Panc1 (cell line): ENCODE results near the gene CDKAL1. TPM values are rescaled to one million over a fixed set of nuclear protein-coding genes. Genes with fewer than 3 reads are reported as not detected.

Experiments used
- ATAC-seq: fragments of 200-7000 bp; cut with Tn5 transposase; 2 replicates; pipeline ENCODE4 v1.9.1; 2020; ENCODE audit warnings: mild to moderate bottlenecking, moderate library complexity
- BruUV-seq: library from RNA; stranded (reverse); fragments of 400-500 nt; replicated peaks from 2 replicates; lab custom pipeline; 2021; lab: Mats Ljungman, UMichigan
- CTCF ChIA-PET: fragments of 300-600 bp; sonication (Branson Sonifier 250); formaldehyde crosslinking; loops from one replicate; lab custom pipeline; 2022; ENCODE audit warnings: antibody characterized with exemption; lab: Charles Lee
- POLR2A ChIA-PET: fragments of 300-600 bp; sonication (Branson Sonifier 250); formaldehyde crosslinking; loops from one replicate; lab custom pipeline; 2022; ENCODE audit warnings: antibody characterized with exemption; lab: Charles Lee
- DNase-seq: peaks from one replicate; pipeline ENCODE4 v3.0.0-alpha.2; 2010; ENCODE audit warnings: low read depth, low spot score
- H3K27ac ChIP-seq: 2 replicates; pipeline ENCODE4 v1.5.1; 2011; ENCODE audit warnings: mild to moderate bottlenecking, low read length, inconsistent platforms
- H3K27me3 ChIP-seq: fragments of 200-500 bp; sonication (Bioruptor generic); 2 replicates; pipeline ENCODE4 v1.6.0; 2014; ENCODE audit warnings: low read length, inconsistent platforms; ENCODE audit not compliant: control insufficient read depth, insufficient read depth
- H3K36me3 ChIP-seq: fragments of 200-500 bp; sonication (Bioruptor generic); 2 replicates; pipeline ENCODE4 v1.5.1; 2014; ENCODE audit warnings: inconsistent platforms, mild to moderate bottlenecking, low read length, moderate library complexity; ENCODE audit not compliant: control insufficient read depth, insufficient read depth
- H3K4me1 ChIP-seq: 2 replicates; pipeline ENCODE4 v1.5.1; 2011; ENCODE audit warnings: inconsistent platforms, mild to moderate bottlenecking, low read length, moderate library complexity; ENCODE audit not compliant: control insufficient read depth, insufficient read depth
- H3K4me3 ChIP-seq, 2 experiments: 2 replicates each; pipeline ENCODE4 v1.5.1; 2011 to 2012; ENCODE audit warnings: low read depth in 2 of 2, low read length in 2 of 2, mild to moderate bottlenecking in 2 of 2, inconsistent platforms in 1 of 2, moderate library complexity in 1 of 2
- H3K9me3 ChIP-seq: fragments of 200-500 bp; sonication (Bioruptor generic); 2 replicates; pipeline ENCODE4 v1.5.1; 2014; ENCODE audit warnings: low read depth, mild to moderate bottlenecking, inconsistent platforms, low read length, moderate library complexity; ENCODE audit not compliant: control insufficient read depth, insufficient read depth
- CTCF ChIP-seq: fragments of 450-650 bp; IDR thresholded peaks from 2 replicates; pipeline ENCODE4 v1.5.1; 2017; ENCODE audit warnings: mild to moderate bottlenecking
- POLR2AphosphoS5 ChIP-seq: IDR thresholded peaks from 2 replicates; pipeline ENCODE4 v1.6.1; 2012; ENCODE audit warnings: mild to moderate bottlenecking, low read depth, low read length, moderate library complexity
- REST ChIP-seq, 2 experiments: IDR thresholded peaks; 2 replicates each; pipeline ENCODE4 v1.6.1; 2011 to 2012; ENCODE audit warnings: low read depth in 2 of 2, control low read depth in 1 of 2, low read length in 1 of 2, mild to moderate bottlenecking in 1 of 2, moderate library complexity in 1 of 2; ENCODE audit not compliant: insufficient read depth in 1 of 2
- SIN3A ChIP-seq: IDR thresholded peaks from 2 replicates; pipeline ENCODE4 v1.6.1; 2012; ENCODE audit warnings: low read depth, mild to moderate bottlenecking, low read length, moderate library complexity, borderline replicate concordance; ENCODE audit not compliant: insufficient read depth
- TCF7L2 ChIP-seq: IDR thresholded peaks from 2 replicates; pipeline ENCODE4 v1.6.1; 2011; ENCODE audit warnings: mild to moderate bottlenecking, low read depth, low read length, inconsistent platforms
- in situ Hi-C: cut with HindIII; loops from 2 replicates; pipeline ENCODE4 v1.10.0; 2016; ENCODE audit warnings: low sequenced_read_pairs, low pct_unique_long_range_greater_than_20kb
- intact Hi-C: fragments of 100-400 bp; cut with micrococcal nuclease; formaldehyde crosslinking; loops from one replicate; pipeline ENCODE4 v1.10.0; 2022; ENCODE audit not compliant: unreplicated experiment
- total RNA-seq: library from RNA; stranded (reverse); gene quantifications from one replicate; pipeline ENCODE4 v1.2.1, GENCODE V29; 2021; ENCODE audit not compliant: unreplicated experiment

Gene CDKAL1
- total RNA-seq, 1 experiment from 2014 or later, result 14.5 TPM

GRCh38 chr6:20581070-20581469 is 46.8 kb downstream of the CDKAL1 start:
- CTCF ChIA-PET, result no interaction called here
- in situ Hi-C loops (no loop called here), intact Hi-C loops (no loop called here)
- no peak for DNase-seq
- ATAC-seq, result no peak
- no TSS peak for BruUV-seq
- no peaks in the 10 kb centered on the region for H3K9me3 ChIP-seq
- H3K27me3 ChIP-seq, result no peaks in the 10 kb centered on the region
- H3K4me1 ChIP-seq, result no peaks in the 10 kb centered on the region
- no peak overlapping the region for H3K27ac ChIP-seq
- no peak overlapping the region for H3K4me3 ChIP-seq
- TF ChIP-seq SIN3A (no peak), CTCF (no peak)
- POLR2A ChIA-PET, result no interaction called here
- H3K36me3 ChIP-seq, result no peaks in the 10 kb centered on the region

GRCh38 chr6:20582586-20583443 is 48.6 kb downstream of the CDKAL1 start:
- in situ Hi-C loops, result no loop called here
- TF ChIP-seq REST (IDR thresholded peaks at IDR 0.05; ENCODE audit: insufficient read depth in 1 of 2, low read depth in 2 of 2, low read length in 1 of 2) (no peak), POLR2AphosphoS5 (no peak), SIN3A (no peak)
- DNase-seq (no peak), ATAC-seq (no peak)
- H3K27ac ChIP-seq, result no peak overlapping the region
- no peaks in the 10 kb centered on the region for H3K9me3 ChIP-seq
- no TSS peak for BruUV-seq
- H3K4me3 ChIP-seq, result no peak overlapping the region
- CTCF ChIA-PET, result interaction anchor here (0.6 kb wide), 1 partner anchor 19 kb away, joined by 3 read pairs; no protein-coding TSS in a partner anchor
- no peaks in the 10 kb centered on the region for H3K36me3 ChIP-seq
- no peaks in the 10 kb centered on the region for H3K4me1 ChIP-seq
- intact Hi-C loops, result no loop called here
- no peaks in the 10 kb centered on the region for H3K27me3 ChIP-seq
- POLR2A ChIA-PET, result no interaction called here

DNA sequence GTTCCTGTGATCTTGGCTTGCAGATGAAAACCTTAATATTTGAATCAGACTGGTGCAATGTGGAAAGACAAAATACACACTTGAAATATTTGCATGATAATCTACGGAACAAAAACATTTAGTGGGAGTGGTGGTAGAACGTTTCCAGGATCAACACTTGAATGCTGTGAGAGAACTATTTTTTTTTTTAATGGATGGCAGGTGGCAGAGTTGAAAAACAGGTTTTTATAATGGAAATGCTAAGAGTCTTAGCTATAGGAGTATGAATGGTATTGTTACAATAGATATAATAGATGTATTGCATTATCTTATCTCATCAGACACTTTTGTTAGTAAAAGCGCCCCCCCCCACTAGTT is 49.2 kb downstream of the CDKAL1 start:
- no peak for DNase-seq
- H3K27me3 ChIP-seq, result no peaks in the 10 kb centered on the region
- H3K9me3 ChIP-seq, result no peaks in the 10 kb centered on the region
- in situ Hi-C loops, result no loop called here
- no peak overlapping the region for H3K4me3 ChIP-seq
- ChIA-PET POLR2A (no interaction called here), CTCF (no interaction called here)
- ATAC-seq, result no peak
- BruUV-seq, result no TSS peak
- intact Hi-C loops, result no loop called here
- H3K36me3 ChIP-seq, result no peaks in the 10 kb centered on the region
- H3K27ac ChIP-seq, result no peak overlapping the region
- TF ChIP-seq REST (IDR thresholded peaks at IDR 0.05; ENCODE audit: insufficient read depth in 1 of 2, low read depth in 2 of 2, low read length in 1 of 2), result no peak
- no peak for TF ChIP-seq TCF7L2
- TF ChIP-seq POLR2AphosphoS5, result no peak
- no peak for TF ChIP-seq SIN3A
- H3K4me1 ChIP-seq, result no peaks in the 10 kb centered on the region
